Erythroblast (primary cell): ENCODE measurements around the gene CSAD.

Experiments
- GATA1 ChIP-seq: IDR thresholded peaks from 2 replicates; pipeline ENCODE4 v1.6.1; 2011; ENCODE audit warnings: low read depth, mild to moderate bottlenecking, control low read depth, low read length, moderate library complexity
- POLR2A ChIP-seq: IDR thresholded peaks from 2 replicates; pipeline ENCODE4 v1.6.1; 2011; ENCODE audit warnings: mild to moderate bottlenecking, low read length

- TF ChIP-seq POLR2A (no peak), GATA1 (no peak)
Measured at GRCh38 chr12:53201177-53201541, 20.4 kb upstream of the CSAD start.
